Endothelial cell of umbilical vein (primary cell): ENCODE results near the gene SCARF2.

ENCODE experiments used
- CTCF ChIP-seq, 2 donors: IDR thresholded peaks; 1 replicate in 1 of 2; 2 replicates in 1 of 2; pipeline ENCODE4 v1.5.1; 2011; ENCODE audit warnings: low read length in 2 of 2, mild to moderate bottlenecking in 2 of 2, moderate library complexity in 2 of 2, control low read depth in 1 of 2, inconsistent platforms in 1 of 2, low read depth in 1 of 2; ENCODE audit not compliant: insufficient read depth in 1 of 2; ENCODE audit errors: extremely low read depth in 1 of 2
- EZH2 ChIP-seq: IDR thresholded peaks from 2 replicates; pipeline ENCODE4 v1.6.1; 2012; ENCODE audit warnings: borderline replicate concordance, low read depth, mild to moderate bottlenecking, moderate library complexity, low read length, inconsistent platforms; ENCODE audit not compliant: severe bottlenecking
- FOS ChIP-seq: IDR thresholded peaks from 2 replicates; pipeline ENCODE4 v1.6.1; 2011; ENCODE audit warnings: mild to moderate bottlenecking, low read length, moderate library complexity, borderline replicate concordance; ENCODE audit not compliant: insufficient read depth
- GATA2 ChIP-seq: IDR thresholded peaks from 2 replicates; pipeline ENCODE4 v1.7.0; 2011; ENCODE audit warnings: low read depth, mild to moderate bottlenecking, moderate library complexity, mixed read lengths, low read length; ENCODE audit not compliant: insufficient read length, insufficient read depth
- JUN ChIP-seq: IDR thresholded peaks from 2 replicates; pipeline ENCODE4 v1.6.1; 2011; ENCODE audit warnings: borderline replicate concordance, low read depth; ENCODE audit not compliant: insufficient read length, insufficient read depth
- MAX ChIP-seq: IDR thresholded peaks from 2 replicates; pipeline ENCODE4 v1.6.1; 2011; ENCODE audit not compliant: insufficient read depth, insufficient read length
- MYC ChIP-seq: IDR thresholded peaks from one replicate; pipeline ENCODE4 v1.6.1; 2011; ENCODE audit warnings: mild to moderate bottlenecking, low read depth, low read length
- POLR2A ChIP-seq: IDR thresholded peaks from 2 replicates; pipeline ENCODE4 v1.6.1; 2012; ENCODE audit warnings: low read depth, mild to moderate bottlenecking, control low read depth, low read length
- POLR2AphosphoS5 ChIP-seq: IDR thresholded peaks from 2 replicates; pipeline ENCODE4 v1.6.1; 2012; ENCODE audit warnings: low read depth, mild to moderate bottlenecking, control low read depth, low read length, moderate library complexity; ENCODE audit not compliant: insufficient read depth

GRCh38 chr22:20463324-20464095 is 25.9 kb upstream of the SCARF2 start:
- TF ChIP-seq CTCF (IDR thresholded peaks at IDR 0.05; ENCODE audit: extremely low read depth in 1 of 2, insufficient read depth in 1 of 2, low read depth in 1 of 2, low read length in 2 of 2) (no peak), POLR2A (no peak), EZH2 (no peak), POLR2AphosphoS5 (no peak), MYC (no peak), JUN (no peak), FOS (no peak), MAX (no peak), GATA2 (no peak)
